ENCODE results near the gene RAB23. TPM values are rescaled to one million over a fixed set of nuclear protein-coding genes. Genes with fewer than 3 reads are reported as not detected.

Gene RAB23
- total and polyA plus RNA-seq, 2 donors (not counting 3 experiments of a cell fraction or from before 2014, with no cell fraction given): 3.4 to 9.4 TPM

- no peak overlapping the region for H3K4me3 ChIP-seq (replicated peaks in 1 of 3; ENCODE audit: insufficient read depth in 1 of 3, low read depth in 1 of 3, low read length in 3 of 3)
- H3K9me1 ChIP-seq (replicated peaks; ENCODE audit: control insufficient read depth, extremely low read depth, insufficient read depth, low read length): no peaks in the 10 kb centered on the region
- intact Hi-C loops (cut with micrococcal nuclease): no loop called here
- TF ChIP-seq FOS (IDR thresholded peaks at IDR 0.05; ENCODE audit: borderline replicate concordance, insufficient read depth, low read length): no peak
- no peak for TF ChIP-seq JUN (IDR thresholded peaks at IDR 0.05; ENCODE audit: borderline replicate concordance, insufficient read depth, insufficient read length, low read depth)
- no peak for TF ChIP-seq CTCF (IDR thresholded peaks at IDR 0.05; ENCODE audit: extremely low read depth in 1 of 2, insufficient read depth in 1 of 2, low read depth in 1 of 2, low read length in 2 of 2)
- no peak for TF ChIP-seq POLR2AphosphoS5 (IDR thresholded peaks at IDR 0.05; ENCODE audit: insufficient read depth, low read depth, low read length)
- no peak for TF ChIP-seq MYC (IDR thresholded peaks at IDR 0.05; ENCODE audit: low read depth, low read length)
- no peak overlapping the region for H3K9ac ChIP-seq (replicated peaks; ENCODE audit: extremely low read depth, insufficient read depth, low read length)
- ChIA-PET CTCF (no interaction called here), POLR2A (interaction anchor here (0.7 kb wide), 1 partner anchor 317 kb away, joined by 3 read pairs; no protein-coding TSS in a partner anchor)
- H3K9me3 ChIP-seq (replicated peaks; ENCODE audit: control insufficient read depth, insufficient read depth, low read length): no peaks in the 10 kb centered on the region
- H3K27ac ChIP-seq (ENCODE audit: insufficient read depth, low read depth, low read length): no peak overlapping the region
- FAIRE-seq: peak; percentile 66
- H3K79me2 ChIP-seq (ENCODE audit: control insufficient read depth, insufficient read depth, low read length): no peaks in the 10 kb centered on the region
- DNase-seq (ENCODE audit: low read depth, low spot score): no peak
- no peak overlapping the region for H3K4me2 ChIP-seq (ENCODE audit: insufficient read depth, low read length)
- H3K36me3 ChIP-seq (ENCODE audit: control insufficient read depth in 2 of 2, extremely low read depth in 1 of 2, insufficient read depth in 2 of 2, low read length in 2 of 2): no peaks in the 10 kb centered on the region
- peaks cover 0 to 2% of the 10 kb centered on the region in 2 experiments for H3K27me3 ChIP-seq (ENCODE audit: control insufficient read depth in 2 of 2, insufficient read depth in 2 of 2, low read length in 2 of 2)
- no peaks in the 10 kb centered on the region for H4K20me1 ChIP-seq (replicated peaks; ENCODE audit: control insufficient read depth, extremely low read depth, insufficient read depth, low read length)
- no peaks in the 10 kb centered on the region for H3K4me1 ChIP-seq (ENCODE audit: control insufficient read depth, extremely low read depth, insufficient read depth, low read length)
- dilution Hi-C loops (cut with MboI; ENCODE audit: extremely low pct_ligation_motif_present, low sequenced_read_pairs): no loop called here
- no peak overlapping the region for H2AFZ ChIP-seq (ENCODE audit: low read depth, low read length)
- no TSS peak for BruUV-seq (replicated peaks)
Observed at GRCh38 chr6:57255451-57256169, 33.5 kb upstream of the RAB23 start.
